HPDE6-E6E7 (cell line): ENCODE results near the gene SCFD2.
"Not testable (repeated sequence)": the region's sequence is repeated elsewhere in the genome, so short reads cannot be mapped to it uniquely, and the experiment has no call there.

Source experiments
- DNase-seq: peaks from one replicate; pipeline ENCODE4 v3.0.0; 2011; ENCODE audit warnings: missing footprints; ENCODE audit errors: extremely low spot score

Gene SCFD2

DNA sequence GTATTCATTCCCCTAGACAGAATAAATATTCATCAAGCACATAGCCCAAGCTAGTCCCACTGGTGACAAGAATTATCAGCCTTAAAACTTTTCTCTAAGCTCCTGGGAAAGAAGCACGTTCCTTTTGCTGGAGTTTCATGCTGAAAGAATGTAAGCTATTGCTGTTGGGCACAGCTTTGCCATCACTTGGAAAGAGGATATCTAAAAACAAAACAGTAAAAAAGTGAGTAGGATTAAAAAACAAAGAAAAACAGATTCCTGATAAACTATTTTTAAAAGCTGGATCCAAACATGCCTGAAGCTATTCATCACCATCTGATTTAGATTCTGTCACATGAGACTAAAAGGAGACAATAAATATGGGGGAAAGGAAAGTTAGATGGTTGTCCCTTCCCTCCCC, 176.8 kb downstream of the SCFD2 start:
- DNase-seq, result no peak

DNA sequence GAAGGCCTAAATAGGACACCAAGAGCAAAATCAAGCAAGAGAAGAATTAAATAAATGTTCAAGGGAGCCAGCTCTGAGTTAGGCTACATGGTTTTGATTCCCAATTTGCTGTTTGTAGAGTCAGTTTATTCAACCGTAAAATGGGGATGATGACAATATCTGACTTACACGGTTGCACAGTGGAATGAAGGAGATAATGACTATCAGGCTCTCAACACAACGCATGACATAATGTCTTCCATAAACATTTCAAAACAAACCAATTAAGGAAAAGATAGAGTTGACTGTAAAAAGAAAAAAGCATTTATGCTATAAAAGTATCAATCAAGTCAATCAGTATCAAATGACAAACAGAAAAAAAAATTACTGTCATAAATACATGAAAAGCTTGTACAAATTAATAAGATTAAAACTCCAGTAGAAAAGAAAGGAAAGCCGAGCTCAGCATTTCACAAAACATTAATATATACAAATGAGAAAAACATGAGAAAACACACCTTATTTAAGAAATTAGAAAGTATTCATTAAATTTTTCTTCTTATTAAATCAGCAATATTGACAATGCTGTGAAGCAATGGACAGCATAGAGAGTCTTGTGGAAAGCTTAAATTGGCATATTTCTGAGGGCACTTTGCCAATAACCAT, 179.0 kb downstream of the SCFD2 start:
- no peak for DNase-seq

DNA sequence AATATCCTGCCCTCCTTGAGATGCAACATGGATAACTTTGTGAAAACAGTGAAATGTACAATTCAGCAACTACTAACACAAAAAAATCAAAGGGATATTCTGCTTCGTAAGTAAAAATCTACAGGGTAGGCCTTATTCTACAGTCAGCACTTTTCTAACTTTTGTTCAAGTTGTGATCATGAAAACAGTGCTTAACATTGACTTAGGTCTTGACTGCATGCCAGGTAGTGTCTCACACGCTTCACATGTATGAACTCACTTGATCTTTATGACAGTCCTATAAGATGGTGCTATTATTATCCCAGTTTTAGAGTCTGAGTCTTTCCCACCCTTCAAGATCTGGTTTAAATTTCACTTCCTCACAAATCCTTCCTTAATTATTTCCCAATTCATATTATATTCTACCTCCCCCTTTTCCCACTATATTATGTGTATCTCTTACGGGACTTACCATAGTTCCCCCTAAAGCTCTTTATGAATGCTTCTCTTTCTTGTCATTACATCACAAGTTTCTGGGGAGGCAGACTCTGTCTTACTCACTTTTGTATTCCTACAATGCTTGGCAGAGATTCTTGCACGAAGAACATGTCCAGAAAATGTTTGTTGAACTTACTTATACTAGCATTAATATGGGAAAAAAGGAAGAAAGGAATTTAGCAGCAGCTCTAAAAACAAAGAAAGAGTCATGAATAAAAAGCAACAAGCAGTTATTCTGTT, 179.8 kb downstream of the SCFD2 start:
- DNase-seq, result no peak

DNA sequence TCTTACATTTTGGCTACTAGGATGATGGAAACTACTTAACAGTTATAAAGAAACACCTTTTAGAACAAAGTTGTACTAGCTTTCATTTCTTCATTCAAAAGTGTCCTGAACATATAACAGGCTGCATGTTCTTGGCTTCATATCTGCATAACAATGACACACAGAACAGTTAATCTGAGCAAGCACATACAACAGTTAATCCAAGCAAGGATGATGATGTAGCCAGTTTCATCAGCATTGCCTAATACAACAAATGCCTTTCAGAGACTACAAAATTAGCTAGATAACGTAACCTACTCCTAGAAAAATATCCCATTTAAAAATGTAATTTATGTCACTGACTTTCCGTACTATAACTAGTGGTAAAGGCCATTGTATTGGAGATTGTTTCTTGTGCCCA, 182.1 kb downstream of the SCFD2 start:
- no peak for DNase-seq

DNA sequence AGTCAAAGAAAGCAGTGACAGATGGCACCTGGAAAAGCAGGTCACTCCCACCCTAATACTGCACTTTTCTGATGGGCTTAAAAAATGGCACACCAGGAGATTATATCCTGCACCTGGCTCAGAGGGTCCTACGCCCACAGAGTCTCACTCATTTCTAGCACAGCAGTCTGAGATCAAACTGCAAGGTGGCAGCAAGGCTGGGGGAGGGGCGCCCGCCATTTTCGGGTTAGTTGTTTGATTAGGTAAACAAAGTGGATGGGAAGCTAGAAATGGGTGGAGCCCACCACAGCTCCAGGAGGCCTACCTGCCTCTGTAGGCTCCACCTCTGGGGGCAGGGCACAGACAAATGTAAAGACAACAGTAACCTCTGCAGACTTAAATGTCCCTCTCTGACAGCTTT, 188.1 kb downstream of the SCFD2 start:
- not testable (repeated sequence) for DNase-seq

DNA sequence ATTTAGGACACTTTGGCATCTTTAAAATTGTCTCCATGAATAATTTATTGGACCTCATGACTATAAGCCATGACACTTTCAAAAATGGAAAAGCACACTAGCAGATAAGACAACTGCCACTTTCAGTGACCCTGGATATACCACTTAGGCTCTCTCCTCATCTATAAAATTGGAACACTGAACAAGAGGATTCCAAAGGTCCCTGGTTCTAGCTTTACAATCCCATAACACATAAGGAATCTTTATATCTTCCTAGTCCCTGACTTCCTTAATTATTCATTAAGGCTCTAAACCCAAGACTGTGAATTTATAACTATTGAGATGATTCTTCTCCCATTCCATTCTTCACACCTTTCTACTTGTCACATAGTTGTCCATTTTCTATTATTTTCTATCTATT, 190.2 kb downstream of the SCFD2 start:
- DNase-seq, result no peak

DNA sequence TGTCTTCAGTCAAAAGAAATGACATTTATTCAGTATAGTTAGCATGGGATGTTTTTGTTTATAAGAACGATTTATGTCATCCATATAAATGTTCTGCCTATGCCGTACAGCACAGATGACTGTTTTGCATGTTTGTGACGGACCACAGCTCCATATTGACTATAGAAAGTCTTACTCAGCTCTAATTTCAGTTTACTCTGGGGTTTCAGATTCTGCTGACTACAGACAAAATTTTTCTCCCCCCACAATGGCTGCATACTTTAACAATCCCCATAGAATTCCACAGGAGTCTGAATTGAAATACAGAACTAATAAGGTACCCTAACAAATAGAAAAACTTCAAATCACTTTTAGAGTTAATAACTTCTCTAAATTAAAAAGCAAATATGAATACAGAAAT, 191.0 kb downstream of the SCFD2 start:
- DNase-seq, result no peak

DNA sequence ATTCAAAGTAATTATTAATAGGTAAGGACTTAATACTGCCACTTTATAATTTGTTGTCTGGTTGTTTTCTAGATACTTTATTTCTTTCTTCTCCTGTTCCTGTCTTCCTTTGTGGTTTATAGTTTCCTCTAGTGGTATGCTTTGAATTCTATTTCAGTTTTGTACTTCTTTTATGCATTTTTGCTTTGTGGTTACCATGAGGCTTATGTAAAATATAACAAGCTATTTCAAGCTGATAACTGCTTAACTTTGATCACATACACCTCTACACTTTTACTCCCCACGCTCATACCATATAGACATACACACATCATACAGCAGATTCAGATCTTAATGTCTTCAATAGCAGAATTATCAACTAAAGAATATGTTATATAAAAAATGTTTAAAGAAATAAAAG, 192.3 kb downstream of the SCFD2 start:
- DNase-seq, result no peak

DNA sequence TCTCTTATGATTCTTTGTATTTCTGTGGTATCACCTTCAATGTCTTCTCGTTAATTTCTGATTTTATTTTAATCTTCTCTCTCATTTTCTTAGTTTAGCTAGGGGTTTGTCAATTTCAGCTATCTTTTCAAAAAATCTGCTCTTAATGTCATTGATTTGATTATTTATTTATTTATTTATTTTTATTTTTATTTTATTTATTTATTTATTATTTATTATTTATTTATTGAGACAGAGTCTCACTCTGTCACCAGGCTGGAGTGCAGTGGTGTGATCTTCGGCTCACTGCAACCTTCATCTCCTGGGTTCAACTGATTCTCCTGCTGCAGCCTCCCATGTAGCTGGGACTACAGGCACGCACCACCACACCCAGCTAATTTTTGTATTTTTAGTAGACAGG, 194.1 kb downstream of the SCFD2 start:
- DNase-seq, result no peak

DNA sequence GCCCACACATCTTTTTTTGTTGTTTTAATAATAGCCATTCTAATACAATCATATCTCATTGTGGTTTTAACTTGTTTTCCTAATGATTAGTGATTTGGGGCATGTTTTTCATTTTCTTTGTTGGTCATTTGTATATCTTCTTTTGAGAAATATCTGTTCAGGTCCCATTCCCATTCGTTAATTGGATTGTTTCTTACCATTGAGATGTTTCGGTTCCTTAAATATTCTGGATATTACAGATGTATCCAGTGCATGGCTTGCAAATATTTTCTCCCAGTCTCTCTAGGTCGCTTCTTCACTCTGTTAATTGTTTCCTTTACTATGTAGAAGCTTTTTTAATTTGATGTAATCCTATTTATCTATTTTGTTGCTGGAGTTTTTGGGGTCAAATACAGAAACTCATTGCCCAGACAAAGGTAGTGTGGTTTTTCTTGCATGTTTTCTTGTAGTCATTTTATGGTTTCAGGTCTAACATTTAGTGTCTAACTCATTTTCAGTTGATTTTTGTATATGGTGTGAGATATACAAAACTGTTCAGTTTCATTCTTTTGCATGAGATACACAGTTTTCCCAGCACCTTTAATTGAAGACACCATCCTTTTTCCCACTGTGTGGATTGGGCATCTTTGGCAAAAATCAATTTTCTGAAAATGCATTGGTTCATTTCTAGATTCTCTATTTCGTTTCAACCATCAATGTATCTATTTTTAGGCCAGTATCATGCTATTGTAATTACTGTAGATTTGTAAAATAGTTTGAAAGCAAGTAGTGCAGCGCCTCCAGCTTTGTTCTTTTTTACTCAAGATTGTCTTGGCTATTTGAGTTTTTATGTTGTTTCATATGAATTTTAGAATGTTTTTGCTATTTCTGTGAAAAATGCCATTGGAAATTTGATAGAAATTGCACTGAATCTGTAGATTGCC, 195.9 kb downstream of the SCFD2 start:
- DNase-seq, result no peak

DNA sequence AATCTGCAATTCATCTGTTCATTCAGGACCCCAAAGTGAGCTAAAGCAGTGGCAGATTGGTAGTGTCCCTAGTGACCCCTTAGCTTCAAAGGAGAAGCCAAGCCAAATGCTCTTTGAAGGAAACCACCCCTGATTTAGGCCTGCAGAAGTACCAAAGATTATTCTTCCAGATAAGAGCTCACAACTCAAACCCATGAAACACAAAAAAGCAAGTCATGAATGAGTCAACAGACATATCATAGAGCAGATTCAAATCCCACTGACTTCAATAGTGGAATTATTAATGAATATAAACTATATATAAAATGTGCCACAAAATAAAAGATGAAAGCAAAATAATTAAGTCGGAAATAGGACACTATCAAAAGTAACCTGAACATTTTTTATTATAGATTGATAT, 197.6 kb downstream of the SCFD2 start:
- no peak for DNase-seq

DNA sequence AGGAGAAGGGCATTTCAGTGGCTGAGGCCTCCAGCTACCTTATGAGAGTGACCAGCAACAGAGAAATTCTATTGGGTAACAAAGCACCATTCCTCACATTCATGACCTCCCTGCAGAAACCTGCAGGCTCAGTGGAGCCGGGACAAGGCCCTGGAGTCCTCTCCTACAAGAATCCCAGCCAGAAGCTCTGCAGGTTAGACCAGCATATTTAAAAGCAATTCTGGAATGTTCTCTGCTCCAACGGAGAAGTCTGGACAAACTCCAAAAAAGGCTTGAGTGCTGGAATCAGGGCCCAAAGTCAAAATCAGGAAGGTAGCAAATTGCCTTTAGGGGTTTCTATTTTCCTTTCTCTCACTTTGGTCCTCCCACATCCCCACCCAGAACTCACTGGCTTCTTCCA, 202.9 kb downstream of the SCFD2 start:
- no peak for DNase-seq

DNA sequence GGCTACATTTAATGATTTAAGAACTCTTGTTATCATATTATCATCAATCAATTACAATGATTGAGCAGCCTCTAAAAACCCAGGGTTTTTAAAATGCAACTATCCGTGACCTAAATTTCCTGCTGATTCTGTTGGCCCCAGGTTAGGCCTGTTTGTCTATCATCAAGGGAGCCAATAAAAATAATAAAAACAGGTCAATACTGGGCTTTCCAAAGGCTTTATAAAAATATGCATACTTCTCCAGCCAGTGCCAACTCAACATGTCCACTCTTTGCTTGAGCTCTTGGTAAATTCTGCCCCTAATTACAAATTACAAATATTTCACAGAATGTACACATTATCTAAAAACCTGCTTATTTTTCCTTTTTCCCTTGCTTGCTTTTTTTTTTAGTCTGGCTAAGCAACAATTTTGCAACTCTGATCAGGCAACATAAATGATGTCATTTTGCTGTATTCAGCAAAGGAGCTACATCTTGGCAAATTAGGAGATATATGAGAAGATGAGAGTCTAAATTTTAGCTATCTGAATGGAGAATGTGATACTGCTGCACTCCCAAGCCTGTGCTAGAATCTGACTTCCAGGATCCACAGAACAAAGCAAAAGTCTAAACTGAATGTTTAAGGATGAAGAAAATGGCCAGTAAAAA, 204.0 kb downstream of the SCFD2 start:
- no peak for DNase-seq

DNA sequence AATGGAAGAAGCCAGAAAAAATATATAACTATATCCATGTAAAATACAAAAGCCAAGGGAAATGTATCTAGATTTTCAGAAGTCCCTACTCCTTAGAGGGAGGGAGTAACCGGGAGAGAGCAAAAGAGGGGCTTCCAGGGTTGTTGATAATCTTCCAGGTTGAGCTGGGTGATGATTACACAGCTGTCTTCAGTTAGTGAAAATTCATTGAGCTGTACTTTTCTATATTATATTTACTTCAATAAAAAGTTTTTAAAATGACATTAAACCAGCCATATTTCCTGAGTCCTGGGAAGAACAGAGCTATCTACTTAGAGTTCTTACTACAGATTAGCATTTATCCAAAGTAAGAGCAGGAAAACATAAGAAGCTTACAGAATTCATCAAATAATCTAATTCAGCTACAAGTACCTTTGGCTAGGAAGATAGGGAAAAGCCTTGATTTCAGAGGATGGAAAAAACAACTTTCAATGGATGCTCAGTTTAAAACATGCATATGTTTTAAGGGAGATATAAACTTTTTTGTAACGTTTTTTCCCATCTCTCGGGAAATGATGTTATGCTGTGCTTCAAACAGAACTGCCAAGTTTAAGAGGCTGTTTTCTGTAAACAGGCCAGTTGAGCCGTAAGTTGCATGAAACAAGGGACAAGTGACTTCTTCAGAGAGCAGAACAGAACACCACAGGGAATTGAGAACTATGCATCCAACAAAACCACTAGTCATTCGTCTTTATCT, 204.6 kb downstream of the SCFD2 start:
- no peak for DNase-seq

DNA sequence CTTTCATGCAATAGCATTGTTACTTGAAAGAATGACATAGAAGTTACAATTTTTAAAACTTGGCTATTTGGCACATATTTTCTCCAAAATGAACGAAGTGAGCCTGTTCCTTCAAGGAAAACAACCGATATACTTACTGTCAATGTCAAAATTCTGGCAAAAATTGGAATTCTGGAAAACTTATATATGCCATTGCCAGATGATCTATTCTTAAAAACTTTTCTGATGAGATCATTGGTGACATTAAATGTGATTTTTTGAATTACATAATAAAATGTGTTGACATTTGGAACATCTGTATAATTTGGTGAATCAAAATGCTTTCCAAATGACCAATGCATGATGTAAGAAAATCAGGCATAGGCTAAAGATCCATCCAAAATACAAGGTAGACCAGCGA, 209.0 kb downstream of the SCFD2 start:
- no peak for DNase-seq

DNA sequence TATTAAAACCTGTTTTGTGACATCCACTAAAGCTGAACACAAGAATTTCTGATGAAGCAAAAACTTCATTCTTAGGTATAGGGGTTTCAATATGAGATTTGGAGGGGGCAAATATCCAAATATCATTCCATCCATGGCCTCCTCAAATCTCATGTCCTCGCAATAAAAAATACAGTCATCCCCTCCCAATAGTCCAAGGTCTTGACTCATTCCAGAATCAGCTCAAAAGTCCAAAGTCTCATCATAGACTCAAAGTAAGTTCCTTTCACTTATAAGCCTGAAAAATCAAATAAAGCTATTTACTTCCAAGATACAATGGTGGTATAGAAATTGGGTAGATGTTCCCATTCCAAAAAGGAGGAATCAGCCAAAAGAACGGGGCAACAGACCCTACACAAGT, 213.4 kb downstream of the SCFD2 start:
- DNase-seq, result no peak

DNA sequence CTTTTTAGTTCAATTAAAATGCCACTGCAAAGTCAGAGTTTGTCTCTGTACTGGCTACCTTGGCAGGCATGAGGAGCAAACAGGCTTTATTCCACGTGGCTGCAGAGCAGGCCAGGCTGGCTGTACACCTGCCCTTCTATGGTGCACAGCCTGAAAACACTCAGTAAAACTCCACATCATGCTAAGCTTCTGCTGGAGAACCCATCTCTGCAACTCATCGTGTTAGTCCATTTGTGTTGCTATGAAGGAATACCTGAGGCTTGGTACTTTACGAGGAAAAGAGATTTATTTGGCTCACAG, 214.4 kb downstream of the SCFD2 start:
- no peak for DNase-seq

DNA sequence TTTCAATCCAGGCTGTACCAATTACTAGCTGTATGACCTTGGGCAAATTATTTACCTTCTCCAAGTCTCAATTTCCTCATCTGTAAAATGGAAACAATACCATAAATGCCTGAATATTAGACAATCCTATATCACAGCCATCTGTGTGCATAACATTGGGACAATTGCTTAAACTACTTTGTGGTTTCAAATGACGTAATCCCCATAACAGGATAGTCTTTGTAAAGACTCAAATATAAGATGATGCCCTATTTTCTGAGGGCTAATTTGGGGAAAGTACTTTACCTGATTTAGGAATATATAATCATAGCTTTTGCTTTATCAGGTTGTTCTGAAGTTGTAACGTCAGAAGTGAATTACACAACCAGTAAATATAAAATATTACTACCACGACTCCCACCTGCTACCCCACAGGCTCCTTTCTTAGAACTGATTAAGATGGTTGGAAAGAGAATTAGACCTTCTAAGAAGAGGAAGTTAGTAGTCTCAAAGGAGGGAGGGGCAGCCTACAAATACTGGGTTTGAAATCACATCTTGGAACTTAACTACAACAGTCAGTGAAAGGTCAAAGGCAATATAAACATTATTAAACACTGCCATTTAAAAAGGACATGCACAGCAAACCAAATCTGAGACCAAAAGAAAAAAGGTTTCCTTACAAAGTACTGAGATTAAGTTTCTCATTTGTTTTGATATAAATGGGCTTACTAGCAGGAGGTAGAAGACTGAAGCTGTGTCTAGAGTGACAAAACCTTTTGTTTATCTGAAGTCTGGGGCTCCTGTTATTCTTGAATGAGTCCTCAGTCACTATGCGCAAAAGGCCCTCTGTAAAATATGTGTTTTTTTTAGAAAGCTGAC, 215.0 kb downstream of the SCFD2 start:
- DNase-seq, result no peak

DNA sequence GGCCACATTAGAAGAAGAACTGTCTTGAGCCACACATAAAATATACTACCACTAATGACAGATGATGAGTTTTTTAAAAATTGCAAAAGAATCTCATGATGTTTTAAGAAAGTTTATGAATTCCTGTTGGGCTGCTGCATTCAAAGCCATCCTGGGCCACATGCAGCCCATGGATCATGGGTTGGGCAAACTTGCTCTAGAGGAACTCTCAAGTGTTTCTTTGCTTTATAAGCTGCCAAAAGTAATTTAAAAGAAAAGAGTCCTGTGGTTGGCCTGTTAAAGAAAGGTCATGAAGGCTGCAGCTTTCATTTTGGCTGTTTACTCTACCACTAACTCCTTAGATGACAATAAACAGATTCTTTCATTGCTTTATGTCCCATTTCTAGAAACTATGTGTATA, 218.2 kb downstream of the SCFD2 start:
- DNase-seq, result no peak

DNA sequence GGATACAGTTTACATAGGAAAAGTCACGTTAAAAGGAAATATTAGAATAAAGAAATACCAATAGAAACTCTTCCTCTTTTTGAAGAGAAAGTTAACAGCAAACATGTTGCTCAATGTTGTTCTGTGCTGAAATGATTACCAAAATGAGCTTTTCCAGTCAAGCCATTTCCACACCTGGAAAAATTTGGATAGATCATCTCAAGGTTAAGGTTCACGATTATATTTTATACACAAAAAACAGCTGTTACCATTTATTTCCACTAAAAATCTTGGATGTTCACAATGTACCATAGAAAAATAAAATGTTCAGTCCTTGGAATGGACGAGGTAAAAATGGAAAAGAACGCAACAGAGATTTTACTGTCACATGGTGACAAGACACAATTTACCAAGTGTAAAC, 218.7 kb downstream of the SCFD2 start:
- no peak for DNase-seq

DNA sequence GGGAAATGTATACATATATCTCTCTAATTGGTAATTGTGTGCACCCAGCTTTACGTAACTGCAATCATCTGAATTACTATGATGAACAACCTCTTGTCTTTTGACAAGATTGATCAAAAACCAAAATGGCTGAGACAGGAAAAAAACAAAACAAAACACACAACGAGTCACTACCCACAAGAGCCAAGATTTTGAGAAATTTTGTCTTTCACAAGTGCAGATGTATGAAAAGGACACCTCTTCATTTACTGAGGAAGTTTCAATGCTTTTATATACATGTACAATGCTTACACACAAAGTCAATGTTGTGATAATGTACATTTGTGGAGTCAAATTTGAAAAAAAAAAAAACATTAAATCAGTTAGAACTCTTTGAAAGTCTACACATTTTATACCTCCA, 224.6 kb downstream of the SCFD2 start:
- no peak for DNase-seq
